Mesendoderm (in vitro differentiated cells): ENCODE results near the gene LAMA4.
"Not testable (repeated sequence)": the region's sequence is repeated elsewhere in the genome, so short reads cannot be mapped to it uniquely, and the experiment has no call there.

Experiments
- DNase-seq: peaks from one replicate; pipeline ENCODE4 v3.0.0; 2013
- H2AK5ac ChIP-seq: 2 replicates; pipeline ENCODE4 v1.6.1; 2013; ENCODE audit warnings: low read length, inconsistent platforms
- H2BK120ac ChIP-seq: 2 replicates; pipeline ENCODE4 v1.6.1; 2013; ENCODE audit warnings: low read depth, mild to moderate bottlenecking, low read length, moderate library complexity, mixed read lengths
- H2BK15ac ChIP-seq: replicated peaks from 2 replicates; pipeline ENCODE4 v1.6.1; 2013; ENCODE audit warnings: low read depth, mild to moderate bottlenecking, moderate library complexity
- H2BK5ac ChIP-seq: 2 replicates; pipeline ENCODE4 v1.6.1; 2013; ENCODE audit warnings: low read length, inconsistent platforms
- H3K18ac ChIP-seq: 2 replicates; pipeline ENCODE4 v1.6.1; 2013; ENCODE audit warnings: mild to moderate bottlenecking, low read length, mixed read lengths
- H3K23ac ChIP-seq: one replicate; pipeline ENCODE4 v1.6.1; 2013; ENCODE audit warnings: low read length
- H3K27ac ChIP-seq: 2 replicates; pipeline ENCODE4 v1.5.1; 2013; ENCODE audit warnings: low read depth, mild to moderate bottlenecking, inconsistent platforms, low read length, moderate library complexity
- H3K27me3 ChIP-seq: 2 replicates; pipeline ENCODE4 v1.6.1; 2013; ENCODE audit warnings: low read length, control low read depth, mild to moderate bottlenecking, inconsistent platforms; ENCODE audit not compliant: insufficient read depth, poor library complexity
- H3K36me3 ChIP-seq: 2 replicates; pipeline ENCODE4 v1.6.1; 2013; ENCODE audit warnings: low read length, inconsistent platforms; ENCODE audit not compliant: control insufficient read depth, insufficient read depth
- H3K4ac ChIP-seq: one replicate; pipeline ENCODE4 v1.6.1; 2013; ENCODE audit warnings: low read depth, mild to moderate bottlenecking, low read length, moderate library complexity
- H3K4me1 ChIP-seq: 2 replicates; pipeline ENCODE4 v1.6.1; 2013; ENCODE audit warnings: low read depth, low read length, inconsistent platforms; ENCODE audit not compliant: control insufficient read depth
- H3K4me2 ChIP-seq: 2 replicates; pipeline ENCODE4 v1.6.1; 2013; ENCODE audit warnings: low read length
- H3K4me3 ChIP-seq: 2 replicates; pipeline ENCODE4 v1.5.1; 2013; ENCODE audit warnings: mild to moderate bottlenecking, low read length
- H3K56ac ChIP-seq: one replicate; pipeline ENCODE4 v1.6.1; 2013; ENCODE audit warnings: low read length
- H3K79me1 ChIP-seq: 2 replicates; pipeline ENCODE4 v1.6.1; 2013; ENCODE audit warnings: low read length, inconsistent platforms
- H3K79me2 ChIP-seq: 2 replicates; pipeline ENCODE4 v1.6.1; 2013; ENCODE audit warnings: mild to moderate bottlenecking, low read length; ENCODE audit not compliant: control insufficient read depth, insufficient read depth
- H3K9ac ChIP-seq: 2 replicates; pipeline ENCODE4 v1.6.1; 2013; ENCODE audit warnings: low read length, inconsistent platforms
- H4K5ac ChIP-seq: one replicate; pipeline ENCODE4 v1.6.1; 2013; ENCODE audit warnings: low read length
- H4K8ac ChIP-seq: one replicate; pipeline ENCODE4 v1.6.1; 2013; ENCODE audit warnings: low read depth, mild to moderate bottlenecking, control low read depth, low read length, moderate library complexity
- WGBS: extraction: QIAGEN DNeasy Blood & Tissue Kit; methylation state at CpG from one replicate; pipeline ENCODE4 v1.1.7; 2013; ENCODE audit warnings: low lambda C conversion rate, missing lambda C conversion rate; ENCODE audit not compliant: insufficient coverage; ENCODE audit errors: extremely low coverage; 5-methylcytosine and 5-hydroxymethylcytosine counted together

Gene LAMA4

DNA sequence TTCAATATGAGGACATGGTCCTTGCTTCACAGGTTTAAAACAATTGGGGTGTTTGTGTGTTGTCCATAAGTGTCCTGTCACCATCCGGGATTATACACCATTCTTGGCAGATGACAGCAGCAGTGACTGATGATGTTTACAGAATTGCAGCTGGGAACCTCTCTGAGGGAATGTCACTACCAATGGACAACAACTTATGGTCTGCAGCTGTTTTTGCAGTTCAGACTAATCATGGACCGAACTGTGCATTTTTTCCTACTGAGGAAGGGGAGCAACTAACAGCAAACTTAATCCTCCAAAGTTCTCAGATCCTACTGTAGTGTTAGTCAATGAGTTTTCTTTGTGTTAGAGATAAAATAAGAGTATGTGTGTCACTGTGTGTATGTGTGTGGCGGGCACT lies 140.9 kb downstream of the LAMA4 start:
- H3K4me3 ChIP-seq = no peak overlapping the region
- DNase-seq = no peak
- no peak overlapping the region for H4K5ac ChIP-seq
- no peak overlapping the region for H3K23ac ChIP-seq
- H2BK5ac ChIP-seq = no peak overlapping the region
- no peak overlapping the region for H3K27ac ChIP-seq
- H3K4me1 ChIP-seq = no peaks in the 10 kb centered on the region
- H3K18ac ChIP-seq = no peak overlapping the region
- H3K79me1 ChIP-seq = no peaks in the 10 kb centered on the region
- H3K4ac ChIP-seq = no peak overlapping the region
- H2AK5ac ChIP-seq = no peak overlapping the region
- H3K9ac ChIP-seq = no peak overlapping the region
- H3K56ac ChIP-seq = no peak overlapping the region
- no peaks in the 10 kb centered on the region for H3K79me2 ChIP-seq
- H4K8ac ChIP-seq = no peak overlapping the region
- WGBS = no CpG with 5 or more reads among the region's 3 CpGs
- no peak overlapping the region for H2BK15ac ChIP-seq
- no peak overlapping the region for H2BK120ac ChIP-seq
- no peaks in the 10 kb centered on the region for H3K27me3 ChIP-seq
- H3K36me3 ChIP-seq = no peaks in the 10 kb centered on the region
- no peak overlapping the region for H3K4me2 ChIP-seq

DNA sequence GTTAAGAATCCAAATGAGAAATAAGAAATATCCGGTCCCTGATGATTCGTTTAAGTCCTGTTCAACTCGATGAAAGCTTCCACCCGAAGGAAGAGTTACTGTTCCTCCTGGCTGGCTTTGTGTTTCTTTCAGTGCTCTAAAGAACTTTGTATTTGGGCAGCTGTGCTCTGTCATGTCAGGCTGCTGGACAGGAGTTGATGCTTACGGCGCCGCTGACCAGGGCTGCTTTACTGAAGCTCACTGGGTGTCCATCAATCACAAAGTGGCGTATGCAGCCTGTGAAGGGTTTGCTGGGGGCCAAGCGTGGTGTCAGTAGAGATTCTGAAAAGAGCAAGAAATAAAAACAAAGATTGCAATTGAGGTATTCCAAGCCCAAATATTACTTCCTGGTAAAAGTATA lies 145.1 kb downstream of the LAMA4 start:
- no peak overlapping the region for H3K18ac ChIP-seq
- no peak overlapping the region for H2BK15ac ChIP-seq
- no peaks in the 10 kb centered on the region for H3K27me3 ChIP-seq
- H3K4me1 ChIP-seq = no peaks in the 10 kb centered on the region
- WGBS = no CpG with 5 or more reads among the region's 9 CpGs
- H3K56ac ChIP-seq = no peak overlapping the region
- no peak overlapping the region for H2AK5ac ChIP-seq
- H4K8ac ChIP-seq = no peak overlapping the region
- no peak overlapping the region for H3K4me2 ChIP-seq
- H3K79me2 ChIP-seq = no peaks in the 10 kb centered on the region
- no peaks in the 10 kb centered on the region for H3K36me3 ChIP-seq
- H3K27ac ChIP-seq = no peak overlapping the region
- H3K4me3 ChIP-seq = no peak overlapping the region
- no peak overlapping the region for H3K4ac ChIP-seq
- DNase-seq = no peak
- no peak overlapping the region for H4K5ac ChIP-seq
- H3K9ac ChIP-seq = no peak overlapping the region
- no peak overlapping the region for H3K23ac ChIP-seq
- H2BK5ac ChIP-seq = no peak overlapping the region
- H2BK120ac ChIP-seq = no peak overlapping the region
- H3K79me1 ChIP-seq = no peaks in the 10 kb centered on the region

DNA sequence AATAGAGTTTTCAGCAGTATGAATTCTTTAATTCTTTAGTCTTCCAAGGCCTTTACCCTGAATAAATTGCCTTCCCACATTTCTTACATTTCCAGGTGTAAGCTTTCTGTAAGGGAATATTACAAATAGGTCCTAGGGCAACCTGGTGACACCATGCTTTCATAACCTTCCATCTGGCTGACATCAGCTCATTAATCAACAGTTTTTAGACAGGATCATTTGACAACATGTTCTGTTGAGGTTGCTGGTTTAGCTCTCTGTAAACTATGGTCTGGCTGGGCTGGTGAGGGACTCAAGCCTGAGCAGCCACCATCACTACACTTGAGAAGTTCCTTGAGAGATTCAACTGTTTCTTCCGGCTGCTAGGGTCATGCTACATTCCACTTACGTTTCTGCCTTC lies 147.8 kb downstream of the LAMA4 start:
- no peak overlapping the region for H3K9ac ChIP-seq
- no peaks in the 10 kb centered on the region for H3K4me1 ChIP-seq
- no peak overlapping the region for H3K4me3 ChIP-seq
- H2BK15ac ChIP-seq = no peak overlapping the region
- H3K4ac ChIP-seq = no peak overlapping the region
- H4K5ac ChIP-seq = no peak overlapping the region
- no peak overlapping the region for H3K23ac ChIP-seq
- H3K27ac ChIP-seq = no peak overlapping the region
- no peaks in the 10 kb centered on the region for H3K79me2 ChIP-seq
- no peak overlapping the region for H3K56ac ChIP-seq
- H3K36me3 ChIP-seq = no peaks in the 10 kb centered on the region
- H3K79me1 ChIP-seq = no peaks in the 10 kb centered on the region
- no peak overlapping the region for H3K18ac ChIP-seq
- no peak overlapping the region for H2BK5ac ChIP-seq
- no peak overlapping the region for H2AK5ac ChIP-seq
- no peaks in the 10 kb centered on the region for H3K27me3 ChIP-seq
- no peak overlapping the region for H4K8ac ChIP-seq
- no peak for DNase-seq
- no peak overlapping the region for H3K4me2 ChIP-seq
- H2BK120ac ChIP-seq = no peak overlapping the region
- no CpG with 5 or more reads among the region's 2 CpGs for WGBS

DNA sequence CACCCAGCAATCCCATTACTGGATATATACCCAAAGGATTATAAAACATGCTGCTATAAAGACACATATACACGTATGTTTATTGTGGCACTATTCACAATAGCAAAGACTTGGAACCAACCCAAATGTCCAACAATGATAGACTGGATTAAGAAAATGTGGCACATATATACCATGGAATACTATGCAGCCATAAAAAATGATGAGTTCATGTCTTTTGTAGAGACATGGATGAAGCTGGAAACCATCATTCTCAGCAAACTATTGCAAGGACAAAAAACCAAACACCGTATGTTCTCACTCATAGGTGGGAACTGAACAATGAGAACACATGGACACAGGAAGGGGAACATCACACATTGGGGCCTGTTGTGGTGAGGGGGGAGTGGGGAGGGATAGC lies 148.3 kb downstream of the LAMA4 start:
- not testable (repeated sequence) for H3K79me1 ChIP-seq, H3K27me3 ChIP-seq, H2BK120ac ChIP-seq, H3K9ac ChIP-seq, H4K8ac ChIP-seq, H3K79me2 ChIP-seq, H2BK5ac ChIP-seq, H3K4me1 ChIP-seq, H4K5ac ChIP-seq, H3K4me3 ChIP-seq, H2AK5ac ChIP-seq, H2BK15ac ChIP-seq, DNase-seq, H3K56ac ChIP-seq, H3K36me3 ChIP-seq, H3K4ac ChIP-seq, H3K23ac ChIP-seq, H3K4me2 ChIP-seq, H3K27ac ChIP-seq, H3K18ac ChIP-seq
- whole genome bisulfite sequencing = no CpG with 5 or more reads among the region's 2 CpGs

DNA sequence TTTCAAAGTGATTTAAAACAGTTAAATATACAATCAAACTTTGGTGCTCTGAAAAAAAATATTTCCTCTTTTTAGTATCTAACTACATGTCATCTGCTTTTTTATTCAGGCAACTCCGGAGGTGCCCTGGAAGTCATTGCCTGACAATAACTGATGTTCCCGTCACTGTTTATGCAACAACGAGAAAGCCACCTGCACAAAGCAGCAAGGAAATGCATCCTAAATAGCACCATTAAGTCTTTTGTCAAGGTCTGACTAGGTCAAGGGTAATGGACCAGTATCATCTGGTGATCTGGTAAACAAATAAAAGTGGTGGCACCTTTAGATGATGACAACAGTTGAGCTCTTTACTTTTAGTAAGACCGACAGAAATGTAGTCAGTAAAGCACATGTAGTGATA lies 153.8 kb downstream of the LAMA4 start:
- Histone ChIP-seq H3K23ac (no peak overlapping the region), H3K27me3 (no peaks in the 10 kb centered on the region), H3K79me2 (no peaks in the 10 kb centered on the region), H2AK5ac (no peak overlapping the region), H3K4me3 (no peak overlapping the region), H2BK15ac (no peak overlapping the region), H3K9ac (no peak overlapping the region), H2BK120ac (no peak overlapping the region), H3K4me2 (no peak overlapping the region), H4K8ac (no peak overlapping the region), H3K36me3 (no peaks in the 10 kb centered on the region), H3K4me1 (no peaks in the 10 kb centered on the region), H3K18ac (no peak overlapping the region), H3K56ac (no peak overlapping the region), H2BK5ac (no peak overlapping the region), H3K79me1 (no peaks in the 10 kb centered on the region), H3K27ac (no peak overlapping the region), H4K5ac (no peak overlapping the region), H3K4ac (no peak overlapping the region)
- no peak for DNase-seq
- WGBS = no CpG with 5 or more reads among the region's 4 CpGs

DNA sequence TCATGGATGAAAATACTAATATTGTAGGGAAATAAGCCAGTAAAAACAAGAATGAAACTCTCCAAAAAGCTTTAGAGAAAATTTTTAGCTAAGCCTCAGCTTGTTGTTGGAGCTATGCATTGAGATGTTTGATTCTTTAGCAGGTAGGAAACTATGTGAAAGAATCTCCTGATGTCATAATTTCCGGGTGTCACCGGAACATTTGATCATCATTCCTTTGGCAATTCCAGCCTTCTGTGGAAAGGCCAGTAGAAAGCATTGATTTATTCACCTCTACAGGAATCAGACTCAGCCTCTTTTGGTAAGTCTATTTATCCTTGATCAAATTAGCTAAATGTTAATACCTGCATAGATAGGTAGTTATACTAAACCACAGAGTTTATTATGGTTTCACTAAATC lies 157.5 kb downstream of the LAMA4 start:
- no peak overlapping the region for H3K27ac ChIP-seq
- WGBS = no CpG with 5 or more reads among the region's 2 CpGs
- H2BK15ac ChIP-seq = no peak overlapping the region

More for the DNA sequence above, 157.5 kb downstream of the LAMA4 start:
- no peak overlapping the region for H3K4me3 ChIP-seq
- no peak overlapping the region for H3K9ac ChIP-seq
- H3K18ac ChIP-seq = no peak overlapping the region
- H3K27me3 ChIP-seq = no peaks in the 10 kb centered on the region
- H3K36me3 ChIP-seq = no peaks in the 10 kb centered on the region
- H4K8ac ChIP-seq = no peak overlapping the region
- H3K56ac ChIP-seq = no peak overlapping the region
- H3K23ac ChIP-seq = no peak overlapping the region
- H2BK120ac ChIP-seq = no peak overlapping the region
- no peaks in the 10 kb centered on the region for H3K79me2 ChIP-seq
- H3K4me2 ChIP-seq = no peak overlapping the region
- H3K79me1 ChIP-seq = no peaks in the 10 kb centered on the region
- H3K4me1 ChIP-seq = no peaks in the 10 kb centered on the region
- H4K5ac ChIP-seq = no peak overlapping the region
- DNase-seq = no peak
- H3K4ac ChIP-seq = no peak overlapping the region
- no peak overlapping the region for H2AK5ac ChIP-seq
- no peak overlapping the region for H2BK5ac ChIP-seq
